ENCODE results near the gene SERPING1.
"Not testable (repeated sequence)": the region's sequence is repeated elsewhere in the genome, so short reads cannot be mapped to it uniquely, and the experiment has no call there.

The SERPING1 gene

GRCh38 chr11:57649826-57650738, 52.6 kb downstream of the SERPING1 start, which contains the start of gene YPEL4:
YPEL4 (minus strand) TSS chr11:57649912; CDS start chr11:57647107, 2,805 bp downstream.
- Histone ChIP-seq H3K4me3 (peak within 1 kb of the TSS; percentile 35 to 41), H3K36me3 (no peaks in the 10 kb centered on the region), H3K27ac (no peak within 1 kb of the TSS), H3K4me1 (peaks cover 0 to 47% (median 33%) of the 10 kb centered on the region in 4 donors), H3K9me3 (no peaks in the 10 kb centered on the region), H3K27me3 (peaks cover 0 to 47% of the 10 kb centered on the region in 2 donors)
- no peak for TF ChIP-seq CTCF (IDR thresholded peaks at IDR 0.05)
- DNase-seq, result peak; percentile 52 to 77
- intact Hi-C loops (cut with DNase I; ENCODE audit: low total_unique reads), result loop anchor here (10.0 kb wide), 2 partner anchors 155 to 195 kb away; no protein-coding TSS in a partner anchor

GRCh38 chr11:57650739-57651090, 53.2 kb downstream of the SERPING1 start:
- Histone ChIP-seq H3K27ac (no peak overlapping the region), H3K4me3 (no peak overlapping the region), H3K4me1 (peaks cover 0 to 41% (median 29%) of the 10 kb centered on the region in 4 donors), H3K27me3 (peaks cover 0 to 46% of the 10 kb centered on the region in 2 donors), H3K36me3 (no peaks in the 10 kb centered on the region), H3K9me3 (no peaks in the 10 kb centered on the region)
- no peak for TF ChIP-seq CTCF (IDR thresholded peaks at IDR 0.05)
- DNase-seq, result no peak
- intact Hi-C loops (cut with DNase I; ENCODE audit: low total_unique reads), result no loop called here

- intact Hi-C loops (cut with DNase I; ENCODE audit: low total_unique reads), result no loop called here
- no peak for DNase-seq
- H3K9me3 ChIP-seq, result no peaks in the 10 kb centered on the region
- no peak for TF ChIP-seq CTCF (IDR thresholded peaks at IDR 0.05)
- H3K4me3 ChIP-seq, result no peak overlapping the region
- H3K27me3 ChIP-seq, result peaks cover 0 to 39% of the 10 kb centered on the region in 2 donors
- no peak overlapping the region for H3K27ac ChIP-seq
- H3K4me1 ChIP-seq, result peaks cover 0 to 40% (median 27%) of the 10 kb centered on the region in 4 donors
- H3K36me3 ChIP-seq, result no peaks in the 10 kb centered on the region
Measured at GRCh38 chr11:57651408-57651807, 53.9 kb downstream of the SERPING1 start.

GRCh38 chr11:57652230-57652629, 54.7 kb downstream of the SERPING1 start:
- H3K36me3 ChIP-seq; intact Hi-C loops (cut with DNase I; ENCODE audit: low total_unique reads); DNase-seq; H3K9me3 ChIP-seq; H3K27ac ChIP-seq; H3K4me3 ChIP-seq: not testable (repeated sequence)
- Histone ChIP-seq H3K27me3 (peaks cover 0 to 31% of the 10 kb centered on the region in 2 donors), H3K4me1 (peaks cover 0 to 37% (median 30%) of the 10 kb centered on the region in 4 donors)

GRCh38 chr11:57652662-57653061, 55.2 kb downstream of the SERPING1 start:
- Histone ChIP-seq H3K36me3 (no peaks in the 10 kb centered on the region), H3K27ac (no peak overlapping the region), H3K9me3 (no peaks in the 10 kb centered on the region), H3K4me1 (peaks cover 0 to 33% (median 29%) of the 10 kb centered on the region in 4 donors), H3K4me3 (no peak overlapping the region), H3K27me3 (peaks cover 0 to 26% of the 10 kb centered on the region in 2 donors)
- intact Hi-C loops (cut with DNase I; ENCODE audit: low total_unique reads), result no loop called here
- DNase-seq, result no peak
- TF ChIP-seq CTCF (IDR thresholded peaks at IDR 0.05), result no peak

GRCh38 chr11:57653163-57653562, 55.7 kb downstream of the SERPING1 start:
- no peaks in the 10 kb centered on the region for H3K9me3 ChIP-seq
- H3K36me3 ChIP-seq, result no peaks in the 10 kb centered on the region
- intact Hi-C loops (cut with DNase I; ENCODE audit: low total_unique reads), result no loop called here
- H3K27me3 ChIP-seq, result peaks cover 0 to 21% of the 10 kb centered on the region in 2 donors
- no peak overlapping the region for H3K4me3 ChIP-seq
- peaks cover 0 to 30% (median 27%) of the 10 kb centered on the region in 4 donors for H3K4me1 ChIP-seq
- DNase-seq, result no peak
- no peak for TF ChIP-seq CTCF (IDR thresholded peaks at IDR 0.05)
- H3K27ac ChIP-seq, result no peak overlapping the region

All from tibial artery (tissue), 4 donors.